ENCODE results near the gene PAAF1.

The PAAF1 gene

GRCh38 chr11:73902303-73902702 is 25.5 kb downstream of the PAAF1 start:
- DNase-seq (ENCODE audit: extremely low read depth, insufficient read length) = no peak
- no peak overlapping the region for H3K4me3 ChIP-seq (replicated peaks; ENCODE audit: low read depth, low read length)

GRCh38 chr11:73907191-73907590 is 30.4 kb downstream of the PAAF1 start:
- no peak for DNase-seq (ENCODE audit: extremely low read depth, insufficient read length)
- H3K36me3 ChIP-seq (ENCODE audit: control insufficient read depth, insufficient read depth, low read length) = peaks cover 2% of the 10 kb centered on the region
- no peak overlapping the region for H3K4me3 ChIP-seq (replicated peaks; ENCODE audit: low read depth, low read length)
- TF ChIP-seq, protein P1, sequence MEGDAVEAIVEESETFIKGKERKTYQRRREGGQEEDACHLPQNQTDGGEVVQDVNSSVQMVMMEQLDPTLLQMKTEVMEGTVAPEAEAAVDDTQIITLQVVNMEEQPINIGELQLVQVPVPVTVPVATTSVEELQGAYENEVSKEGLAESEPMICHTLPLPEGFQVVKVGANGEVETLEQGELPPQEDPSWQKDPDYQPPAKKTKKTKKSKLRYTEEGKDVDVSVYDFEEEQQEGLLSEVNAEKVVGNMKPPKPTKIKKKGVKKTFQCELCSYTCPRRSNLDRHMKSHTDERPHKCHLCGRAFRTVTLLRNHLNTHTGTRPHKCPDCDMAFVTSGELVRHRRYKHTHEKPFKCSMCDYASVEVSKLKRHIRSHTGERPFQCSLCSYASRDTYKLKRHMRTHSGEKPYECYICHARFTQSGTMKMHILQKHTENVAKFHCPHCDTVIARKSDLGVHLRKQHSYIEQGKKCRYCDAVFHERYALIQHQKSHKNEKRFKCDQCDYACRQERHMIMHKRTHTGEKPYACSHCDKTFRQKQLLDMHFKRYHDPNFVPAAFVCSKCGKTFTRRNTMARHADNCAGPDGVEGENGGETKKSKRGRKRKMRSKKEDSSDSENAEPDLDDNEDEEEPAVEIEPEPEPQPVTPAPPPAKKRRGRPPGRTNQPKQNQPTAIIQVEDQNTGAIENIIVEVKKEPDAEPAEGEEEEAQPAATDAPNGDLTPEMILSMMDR (IDR thresholded peaks at IDR 0.05; ENCODE audit: insufficient read depth, low read length, poor library complexity, severe bottlenecking) = no peak
- no peaks in the 10 kb centered on the region for H3K27me3 ChIP-seq (replicated peaks; ENCODE audit: control insufficient read depth, insufficient read depth, low read length)

More at GRCh38 chr11:73902303-73902702, 25.5 kb downstream of the PAAF1 start:
- peaks cover 7% of the 10 kb centered on the region for H3K36me3 ChIP-seq (ENCODE audit: control insufficient read depth, insufficient read depth, low read length)
- TF ChIP-seq, protein P1 (IDR thresholded peaks at IDR 0.05; ENCODE audit: insufficient read depth, low read length, poor library complexity, severe bottlenecking) = no peak
- no peaks in the 10 kb centered on the region for H3K27me3 ChIP-seq (replicated peaks; ENCODE audit: control insufficient read depth, insufficient read depth, low read length)

GRCh38 chr11:73912026-73912425 is 35.2 kb downstream of the PAAF1 start:
- Histone ChIP-seq H3K4me3 (replicated peaks; ENCODE audit: low read depth, low read length) (no peak overlapping the region), H3K27me3 (replicated peaks; ENCODE audit: control insufficient read depth, insufficient read depth, low read length) (no peaks in the 10 kb centered on the region), H3K36me3 (ENCODE audit: control insufficient read depth, insufficient read depth, low read length) (peaks cover 8% of the 10 kb centered on the region)
- no peak for DNase-seq (ENCODE audit: extremely low read depth, insufficient read length)
- TF ChIP-seq, protein P1 (IDR thresholded peaks at IDR 0.05; ENCODE audit: insufficient read depth, low read length, poor library complexity, severe bottlenecking) = no peak

GRCh38 chr11:73913472-73913871 is 36.7 kb downstream of the PAAF1 start:
- TF ChIP-seq, protein P1 (IDR thresholded peaks at IDR 0.05; ENCODE audit: insufficient read depth, low read length, poor library complexity, severe bottlenecking) = no peak
- H3K27me3 ChIP-seq (replicated peaks; ENCODE audit: control insufficient read depth, insufficient read depth, low read length) = no peaks in the 10 kb centered on the region
- no peak overlapping the region for H3K4me3 ChIP-seq (replicated peaks; ENCODE audit: low read depth, low read length)
- H3K36me3 ChIP-seq (ENCODE audit: control insufficient read depth, insufficient read depth, low read length) = peaks cover 8% of the 10 kb centered on the region
- DNase-seq (ENCODE audit: extremely low read depth, insufficient read length) = no peak

- Histone ChIP-seq H3K36me3 (ENCODE audit: control insufficient read depth, insufficient read depth, low read length) (peaks cover 8% of the 10 kb centered on the region), H3K27me3 (replicated peaks; ENCODE audit: control insufficient read depth, insufficient read depth, low read length) (no peaks in the 10 kb centered on the region), H3K4me3 (replicated peaks; ENCODE audit: low read depth, low read length) (no peak overlapping the region)
- TF ChIP-seq, protein P1 (IDR thresholded peaks at IDR 0.05; ENCODE audit: insufficient read depth, low read length, poor library complexity, severe bottlenecking) = no peak
- DNase-seq (ENCODE audit: extremely low read depth, insufficient read length) = no peak
These were observed 37.5 kb downstream of the PAAF1 start for GRCh38 chr11:73914284-73914683.

DNA sequence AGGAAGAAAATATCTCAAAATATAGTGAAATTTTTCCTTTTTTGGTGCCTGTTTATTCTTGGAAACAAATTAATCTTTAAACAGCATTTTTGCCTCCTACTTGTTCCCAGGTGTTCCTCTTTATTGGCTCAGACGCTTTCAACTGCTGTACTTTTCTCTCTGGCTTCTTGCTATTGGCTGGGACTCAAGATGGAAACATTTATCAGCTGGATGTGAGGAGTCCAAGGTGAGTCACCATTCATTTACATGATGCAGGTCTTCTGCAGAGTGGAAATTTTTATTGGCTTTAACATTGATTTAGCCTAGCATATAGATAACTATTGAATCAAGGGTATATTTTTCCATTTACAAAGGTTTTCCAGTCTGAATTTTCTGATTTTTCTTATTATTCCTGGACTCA is 39.6 kb downstream of the PAAF1 start:
- no peak overlapping the region for H3K4me3 ChIP-seq (replicated peaks; ENCODE audit: low read depth, low read length)
- DNase-seq (ENCODE audit: extremely low read depth, insufficient read length) = no peak
- peaks cover 13% of the 10 kb centered on the region for H3K36me3 ChIP-seq (ENCODE audit: control insufficient read depth, insufficient read depth, low read length)
- no peaks in the 10 kb centered on the region for H3K27me3 ChIP-seq (replicated peaks; ENCODE audit: control insufficient read depth, insufficient read depth, low read length)
- TF ChIP-seq, protein P1 (IDR thresholded peaks at IDR 0.05; ENCODE audit: insufficient read depth, low read length, poor library complexity, severe bottlenecking) = no peak
